Umbilical cord (tissue), 2 donors: ENCODE data around the gene REM1. TPM values are rescaled to one million over a fixed set of nuclear protein-coding genes. Genes with fewer than 3 reads are reported as not detected.

Experiments
- DNase-seq: peaks from one replicate; pipeline ENCODE4 v3.0.0-alpha.2; 2015; ENCODE audit warnings: low spot score
- total RNA-seq: library from RNA; depleted of rRNA; stranded (reverse); fragments of >200 nt; gene quantifications from one replicate; pipeline ENCODE4 v1.2.3, GENCODE V29; 2014; ENCODE audit warnings: low replicate concordance; ENCODE audit not compliant: insufficient read depth

Gene REM1
- total RNA-seq, 1 donor from 2014 or later: not detected

DNA sequence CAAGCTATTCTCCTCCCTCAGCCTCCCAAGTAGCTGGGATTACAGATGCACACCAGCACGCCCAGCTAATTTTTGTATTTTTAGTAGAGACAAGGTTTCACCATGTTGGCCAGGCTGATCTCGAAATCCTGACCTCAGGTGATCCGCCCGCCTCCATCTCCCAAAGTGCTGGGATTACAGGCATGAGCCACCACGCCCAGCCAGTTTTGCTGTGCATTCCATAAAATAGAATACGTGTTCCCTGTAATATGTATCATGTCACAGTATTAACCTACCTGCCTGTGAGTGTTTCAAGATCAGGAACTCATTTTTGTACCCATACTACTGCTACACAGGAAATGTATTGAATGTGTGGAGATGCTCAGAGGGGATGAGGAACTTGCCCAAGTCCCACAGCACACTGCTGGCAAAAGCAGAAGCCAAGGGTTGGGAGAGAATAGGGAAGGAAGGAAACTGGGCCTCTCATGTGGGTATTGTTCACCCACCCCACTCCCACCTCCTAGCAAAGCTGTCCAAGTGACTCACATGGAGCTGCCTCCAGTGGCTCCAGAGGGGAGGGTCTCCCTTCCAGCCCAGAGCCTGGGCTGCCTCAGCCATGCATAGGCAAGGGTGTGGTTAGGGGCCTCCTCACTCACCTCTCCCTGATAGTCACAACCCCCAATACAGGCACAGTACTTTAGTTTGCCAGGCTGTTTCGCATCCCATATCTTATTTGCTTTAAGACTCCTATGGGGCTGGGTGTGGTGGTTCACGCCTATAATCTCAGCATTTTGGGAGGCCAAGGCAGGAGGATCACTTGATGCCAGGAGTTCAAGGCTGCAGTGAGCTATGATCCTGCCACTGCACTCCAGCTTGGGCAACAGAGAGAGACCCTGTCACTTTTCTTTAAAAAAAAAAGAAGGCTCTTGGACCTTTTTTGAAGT, 48.5 kb downstream of the REM1 start:
- peak; percentile 48 for DNase-seq

GRCh38 chr20:31527266-31527665, 52.2 kb downstream of the REM1 start:
- DNase-seq: no peak

Other genes starting within 250 kb of the REM1 start
- not detected for gene DEFB115, start 217.6 kb upstream of the REM1 start, total RNA-seq
- not detected for gene DEFB116, start 166.7 kb upstream of the REM1 start, total RNA-seq
- not detected for gene DEFB118, start 106.7 kb upstream of the REM1 start, total RNA-seq
- gene DEFB119, start 84.7 kb upstream of the REM1 start, total RNA-seq: not detected
- not detected for gene DEFB121, start 69.1 kb upstream of the REM1 start, total RNA-seq
- not detected for gene DEFB123, start 34.7 kb upstream of the REM1 start, total RNA-seq
- gene DEFB124, start 161 bp upstream of the REM1 start, total RNA-seq: not detected
- 42.1 TPM for gene HM13, start 39.2 kb downstream of the REM1 start, total RNA-seq
- gene ID1, start 130.0 kb downstream of the REM1 start, total RNA-seq: 224 TPM
- 7.9 TPM for gene COX4I2, start 162.6 kb downstream of the REM1 start, total RNA-seq
- gene BCL2L1, start 247.6 kb downstream of the REM1 start, total RNA-seq: 37.8 TPM